GM06990 (cell line): Measurements from ENCODE around the gene BTN2A1.

Source experiments
- DNase-seq: peaks from one replicate; pipeline ENCODE4 v3.0.0-alpha.2; 2011; ENCODE audit not compliant: insufficient read length; ENCODE audit errors: extremely low read depth
- H3K27me3 ChIP-seq: replicated peaks from 2 replicates; pipeline ENCODE4 v1.6.0; 2011; ENCODE audit warnings: low read length; ENCODE audit not compliant: control insufficient read depth, insufficient read depth
- H3K36me3 ChIP-seq: 2 replicates; pipeline ENCODE4 v1.5.1; 2011; ENCODE audit warnings: low read length; ENCODE audit not compliant: control insufficient read depth, insufficient read depth
- H3K4me3 ChIP-seq: replicated peaks from 2 replicates; pipeline ENCODE4 v1.5.1; 2011; ENCODE audit warnings: low read depth, mild to moderate bottlenecking, control low read depth, low read length
- CTCF ChIP-seq: IDR thresholded peaks from 2 replicates; pipeline ENCODE4 v1.5.1; 2011; ENCODE audit warnings: low read length, control low read depth, mild to moderate bottlenecking, inconsistent platforms; ENCODE audit not compliant: insufficient read depth, poor library complexity, severe bottlenecking

The BTN2A1 gene

GRCh38 chr6:26493258-26493657, 35.5 kb downstream of the BTN2A1 start:
- no peak for DNase-seq
- H3K27me3 ChIP-seq = no peaks in the 10 kb centered on the region
- H3K36me3 ChIP-seq = no peaks in the 10 kb centered on the region
- H3K4me3 ChIP-seq = no peak overlapping the region
- TF ChIP-seq CTCF = peak; percentile 27

- H3K27me3 ChIP-seq = no peaks in the 10 kb centered on the region
- no peak for TF ChIP-seq CTCF
- H3K36me3 ChIP-seq = no peaks in the 10 kb centered on the region
- no peak for DNase-seq
- no peak overlapping the region for H3K4me3 ChIP-seq
These were observed 36.4 kb downstream of the BTN2A1 start for GRCh38 chr6:26494117-26494516.

GRCh38 chr6:26495281-26495680, 37.5 kb downstream of the BTN2A1 start:
- H3K4me3 ChIP-seq = no peak overlapping the region
- no peak for TF ChIP-seq CTCF
- no peak for DNase-seq
- H3K36me3 ChIP-seq = no peaks in the 10 kb centered on the region
- no peaks in the 10 kb centered on the region for H3K27me3 ChIP-seq

GRCh38 chr6:26497610-26498009, 39.9 kb downstream of the BTN2A1 start:
- no peak for TF ChIP-seq CTCF
- Histone ChIP-seq H3K27me3 (no peaks in the 10 kb centered on the region), H3K4me3 (no peak overlapping the region), H3K36me3 (no peaks in the 10 kb centered on the region)
- DNase-seq = no peak

GRCh38 chr6:26500102-26500501, 42.3 kb downstream of the BTN2A1 start, which contains the start of gene BTN1A1:
Gene BTN1A1 (plus strand): TSS chr6:26500303. CDS start chr6:26501287, 984 bp downstream.
- DNase-seq = no peak
- Histone ChIP-seq H3K27me3 (no peaks in the 10 kb centered on the region), H3K4me3 (no peak within 1 kb of the TSS), H3K36me3 (no peaks in the 10 kb centered on the region)
- TF ChIP-seq CTCF = no peak

- H3K36me3 ChIP-seq = no peaks in the 10 kb centered on the region
- peak; percentile 60 for DNase-seq
- peak overlapping the region; percentile 51 for H3K4me3 ChIP-seq
- H3K27me3 ChIP-seq = no peaks in the 10 kb centered on the region
- TF ChIP-seq CTCF = no peak
These were observed 43.8 kb downstream of the BTN2A1 start for GRCh38 chr6:26501482-26501986.
